IMR-90 (cell line): ENCODE measurements around the gene CLCN6. TPM values are rescaled to one million over a fixed set of nuclear protein-coding genes. Genes with fewer than 3 reads are reported as not detected.

Experiments
- ATAC-seq: fragments of 200-7000 bp; cut with Tn5 transposase; 2 replicates; pipeline ENCODE4 v1.9.1; 2020; ENCODE audit warnings: low read depth, mild to moderate bottlenecking, moderate library complexity
- BruUV-seq: library from RNA; stranded (reverse); fragments of 400-500 nt; replicated peaks from 2 replicates; lab custom pipeline; 2021; lab: Mats Ljungman, UMichigan
- CTCF ChIA-PET: fragments of 300-600 bp; formaldehyde crosslinking; extraction: SDS; loops from one replicate; lab custom pipeline; 2021; ENCODE audit warnings: antibody characterized with exemption; lab: Yijun Ruan, JAX
- POLR2A ChIA-PET: fragments of 300-600 bp; sonication (Branson Sonifier 250); formaldehyde crosslinking; loops from one replicate; lab custom pipeline; 2022; ENCODE audit warnings: antibody characterized with exemption; ENCODE audit not compliant: unreplicated experiment; lab: Charles Lee
- DNase-seq: peaks from one replicate; pipeline ENCODE4 v3.0.0; 2013
- H2AFZ ChIP-seq: replicated peaks from 2 replicates; pipeline ENCODE3; 2013; ENCODE audit warnings: low read length, mild to moderate bottlenecking; ENCODE audit not compliant: poor library complexity
- H2AK5ac ChIP-seq: 2 replicates; pipeline ENCODE4 v1.6.1; 2013; ENCODE audit warnings: low read depth, low read length, inconsistent platforms
- H2AK9ac ChIP-seq: replicated peaks from 2 replicates; pipeline ENCODE3; 2013; ENCODE audit warnings: mild to moderate bottlenecking, low read depth, low read length, moderate library complexity; ENCODE audit not compliant: poor library complexity
- H2BK120ac ChIP-seq: 2 replicates; pipeline ENCODE4 v1.6.1; 2013; ENCODE audit warnings: low read depth, low read length, inconsistent platforms
- H2BK15ac ChIP-seq: 3 replicates; pipeline ENCODE4 v1.6.1; 2013; ENCODE audit warnings: low read depth, low read length, inconsistent platforms
- H2BK20ac ChIP-seq: 2 replicates; pipeline ENCODE4 v1.6.1; 2013; ENCODE audit warnings: low read depth, mild to moderate bottlenecking, inconsistent platforms, low read length, moderate library complexity
- H2BK5ac ChIP-seq: 2 replicates; pipeline ENCODE4 v1.6.1; 2013; ENCODE audit warnings: mild to moderate bottlenecking, low read depth, low read length, inconsistent platforms; ENCODE audit not compliant: poor library complexity, severe bottlenecking
- H3K14ac ChIP-seq: replicated peaks from 2 replicates; pipeline ENCODE4 v1.6.1; 2013; ENCODE audit warnings: low read depth, low read length, inconsistent platforms
- H3K18ac ChIP-seq: 2 replicates; pipeline ENCODE4 v1.6.1; 2013; ENCODE audit warnings: low read depth, low read length, control low read depth
- H3K23ac ChIP-seq: 2 replicates; pipeline ENCODE4 v1.6.1; 2013; ENCODE audit warnings: low read depth, low read length, inconsistent platforms
- H3K27ac ChIP-seq: 2 replicates; pipeline ENCODE4 v1.5.1; 2013; ENCODE audit warnings: mild to moderate bottlenecking, control low read depth, low read length; ENCODE audit not compliant: insufficient read depth
- H3K27me3 ChIP-seq: 2 replicates; pipeline ENCODE4 v1.6.1; 2013; ENCODE audit warnings: low read length; ENCODE audit not compliant: control insufficient read depth, insufficient read depth
- H3K36me3 ChIP-seq: 2 replicates; pipeline ENCODE4 v1.6.1; 2013; ENCODE audit warnings: low read length, mixed read lengths; ENCODE audit not compliant: control insufficient read depth, insufficient read depth
- H3K4ac ChIP-seq: 2 replicates; pipeline ENCODE4 v1.6.1; 2013; ENCODE audit warnings: low read depth, low read length, inconsistent platforms
- H3K4me1 ChIP-seq: 2 replicates; pipeline ENCODE4 v1.6.1; 2013; ENCODE audit warnings: low read length, mixed read lengths; ENCODE audit not compliant: control insufficient read depth, insufficient read depth
- H3K4me2 ChIP-seq: 2 replicates; pipeline ENCODE4 v1.6.1; 2013; ENCODE audit warnings: low read depth, mild to moderate bottlenecking, control low read depth, low read length, moderate library complexity
- H3K4me3 ChIP-seq: 2 replicates; pipeline ENCODE4 v1.5.1; 2013; ENCODE audit warnings: low read depth, mild to moderate bottlenecking, control low read depth, low read length, moderate library complexity; ENCODE audit not compliant: insufficient read depth
- H3K56ac ChIP-seq: 2 replicates; pipeline ENCODE4 v1.6.1; 2013; ENCODE audit warnings: low read length, inconsistent platforms; ENCODE audit not compliant: insufficient read depth; ENCODE audit errors: extremely low read depth
- H3K79me1 ChIP-seq, 2 experiments: 2 replicates each; pipeline ENCODE4 v1.6.1; 2013; ENCODE audit warnings: low read length in 2 of 2, inconsistent platforms in 1 of 2, low read depth in 1 of 2
- H3K9ac ChIP-seq: 2 replicates; pipeline ENCODE4 v1.6.1; 2013; ENCODE audit warnings: low read depth, low read length, control low read depth
- H3K9me1 ChIP-seq: 2 replicates; pipeline ENCODE4 v1.6.1; 2013; ENCODE audit warnings: low read length, inconsistent platforms; ENCODE audit not compliant: insufficient read depth
- H3K9me3 ChIP-seq: 2 replicates; pipeline ENCODE4 v1.6.1; 2013; ENCODE audit warnings: low read length; ENCODE audit not compliant: control insufficient read depth, insufficient read depth
- H4K20me1 ChIP-seq: 2 replicates; pipeline ENCODE4 v1.6.1; 2013; ENCODE audit warnings: low read length, inconsistent platforms; ENCODE audit not compliant: insufficient read depth
- H4K5ac ChIP-seq: 2 replicates; pipeline ENCODE4 v1.6.1; 2013; ENCODE audit warnings: mild to moderate bottlenecking, low read depth, low read length, control low read depth
- H4K8ac ChIP-seq, 2 experiments: 2 replicates each; pipeline ENCODE4 v1.6.1; 2013; ENCODE audit warnings: low read depth in 2 of 2, low read length in 2 of 2, control low read depth in 1 of 2, inconsistent platforms in 1 of 2
- H4K91ac ChIP-seq: 2 replicates; pipeline ENCODE4 v1.6.1; 2013; ENCODE audit warnings: low read depth, low read length, inconsistent platforms; ENCODE audit not compliant: insufficient read depth
- BHLHE40 ChIP-seq: fragments of 150-350 bp; IDR thresholded peaks from 2 replicates; pipeline ENCODE4 v1.6.1; 2016; ENCODE audit warnings: mild to moderate bottlenecking, low read depth, low read length
- FOS ChIP-seq: fragments of 150-350 bp; IDR thresholded peaks from 2 replicates; pipeline ENCODE4 v1.6.1; 2016; ENCODE audit warnings: low read depth, low read length
- MXI1 ChIP-seq: IDR thresholded peaks from 2 replicates; pipeline ENCODE4 v1.6.1; 2012; ENCODE audit warnings: low read depth, mild to moderate bottlenecking, low read length, moderate library complexity, borderline replicate concordance
- SMC3 ChIP-seq: fragments of 150-350 bp; IDR thresholded peaks from 2 replicates; pipeline ENCODE4 v1.6.1; 2016; ENCODE audit warnings: low read depth, mild to moderate bottlenecking, antibody characterized with exemption, low read length, moderate library complexity
- WGBS, 2 experiments: methylation state at CpG; one replicate each; pipeline versions ENCODE4 v1.1.5 to v1.1.7; 2013; ENCODE audit warnings: missing lambda C conversion rate in 2 of 2; ENCODE audit not compliant: insufficient read length in 1 of 2; ENCODE audit errors: extremely low coverage in 2 of 2; 5-methylcytosine and 5-hydroxymethylcytosine counted together
- dilution Hi-C: fragments of 300-500 bp; cut with HindIII; formaldehyde crosslinking; loops from one replicate; pipeline ENCODE4 v1.14.3; 2018; ENCODE audit warnings: low sequenced_read_pairs; ENCODE audit not compliant: unreplicated experiment
- in situ Hi-C: fragments of 300-500 bp; cut with MboI; formaldehyde crosslinking; loops from 3 replicates; pipeline ENCODE4 v1.14.3; 2019; ENCODE audit warnings: low sequenced_read_pairs, inconsistent platforms, mixed read lengths
- intact Hi-C: fragments of 100-400 bp; cut with micrococcal nuclease; formaldehyde crosslinking; loops from 2 replicates; pipeline ENCODE4 v1.10.0; 2022
- polyA plus RNA-seq, 3 experiments: library from polyadenylated mRNA; depleted of rRNA; stranded (reverse); fragments of >200 nt; gene quantifications; 2 replicates each; pipeline ENCODE4 v1.2.3, GENCODE V29; 2012; ENCODE audit warnings: low replicate concordance in 1 of 3
- total RNA-seq: library from RNA; depleted of rRNA; stranded (reverse); fragments of >200 nt; gene quantifications from 2 replicates; pipeline ENCODE4 v1.2.3, GENCODE V29; 2012

The CLCN6 gene
- total and polyA plus RNA-seq, 2 of the 4 experiments (the other 2 are of a cell fraction): 4.1 to 10.6 TPM

DNA sequence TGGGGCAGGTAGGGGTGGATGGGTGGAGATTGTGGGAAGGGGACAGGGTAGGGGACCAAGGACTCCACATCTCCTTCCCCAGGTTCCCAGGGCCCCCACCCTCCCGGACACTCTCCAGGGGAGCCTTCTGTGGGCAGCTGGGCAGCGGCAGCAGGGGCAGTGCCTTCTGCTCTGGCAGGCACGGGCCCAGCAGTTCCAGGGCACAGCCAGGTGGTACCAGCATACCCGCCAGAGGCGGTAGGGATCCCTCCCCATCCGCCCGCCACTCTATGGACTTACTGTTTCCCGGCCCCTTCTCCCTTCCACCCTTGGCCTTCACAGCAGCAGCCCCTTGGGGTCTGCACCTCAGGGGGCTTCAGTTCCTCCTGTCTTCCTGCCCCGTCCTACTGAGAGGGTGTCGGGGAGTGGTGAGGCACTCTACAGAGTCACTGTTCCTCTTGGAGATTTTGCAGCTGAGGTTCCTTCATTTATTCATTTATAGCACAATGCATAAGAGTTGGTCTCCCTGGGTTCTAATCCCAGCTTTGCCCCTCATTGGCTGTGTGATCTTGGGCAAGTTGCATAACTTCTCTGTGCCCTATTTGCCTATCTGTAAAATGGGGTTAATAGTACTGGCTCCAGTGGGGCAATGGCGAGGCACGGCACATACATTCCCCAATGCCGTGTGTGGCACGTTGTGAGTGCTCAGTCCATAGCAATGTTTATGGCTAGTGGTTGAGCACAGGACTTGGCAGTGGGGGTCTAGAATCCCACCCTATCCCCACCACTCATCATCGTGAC lies 27.0 kb upstream of the CLCN6 start:
- Histone ChIP-seq H4K5ac (no peak overlapping the region), H3K18ac (no peak overlapping the region), H3K27me3 (peaks cover 2% of the 10 kb centered on the region), H4K8ac (no peak overlapping the region), H3K27ac (no peak overlapping the region), H3K56ac (no peak overlapping the region), H3K9me3 (no peaks in the 10 kb centered on the region), H2BK20ac (no peak overlapping the region), H2AFZ (no peak overlapping the region), H2AK9ac (no peak overlapping the region), H3K79me1 (no peaks in the 10 kb centered on the region), H3K4me2 (no peak overlapping the region), H3K9me1 (no peaks in the 10 kb centered on the region), H2BK120ac (no peak overlapping the region), H4K20me1 (no peaks in the 10 kb centered on the region), H4K91ac (no peak overlapping the region), H3K4me1 (no peaks in the 10 kb centered on the region), H3K36me3 (no peaks in the 10 kb centered on the region), H2BK15ac (no peak overlapping the region), H3K9ac (no peak overlapping the region), H3K4me3 (no peak overlapping the region), H2AK5ac (no peak overlapping the region), H3K14ac (no peak overlapping the region), H3K4ac (no peak overlapping the region), H2BK5ac (no peak overlapping the region), H3K23ac (no peak overlapping the region)
- ATAC-seq: no peak
- intact Hi-C loops: no loop called here
- ChIA-PET CTCF (no interaction called here), POLR2A (no interaction called here)
- BruUV-seq: no TSS peak
- dilution Hi-C loops: no loop called here
- in situ Hi-C loops: no loop called here
- DNase-seq: no peak
- TF ChIP-seq MXI1 (no peak), FOS (no peak), BHLHE40 (no peak), SMC3 (no peak)
- 83% methylated on average over 4 of the region's 15 CpGs; no CpG with 5 or more reads in 1 of the 2 experiments for WGBS, 2 experiments
